Measurements from ENCODE around the gene GLB1L. TPM values are rescaled to one million over a fixed set of nuclear protein-coding genes. Genes with fewer than 3 reads are reported as not detected.
A peak's percentile ranks its signal among the peaks of the same experiment; 100 is the strongest.

The GLB1L gene
- total RNA-seq, 4 donors from 2014 or later, result 5.9 to 9.7 (median 6.6) TPM

GRCh38 chr2:219291910-219292490, 46.8 kb upstream of the GLB1L start:
- H3K4me3 ChIP-seq, result no peak overlapping the region
- no peaks in the 10 kb centered on the region for H3K27me3 ChIP-seq
- no peaks in the 10 kb centered on the region for H3K36me3 ChIP-seq
- H3K4me1 ChIP-seq, result peaks cover 0 to 31% (median 4%) of the 10 kb centered on the region in 3 donors
- 86 to 100% methylated on average over 2 of the region's 4 CpGs for WGBS, 2 donors (ENCODE audit: low coverage in 1 of 2)
- no peaks in the 10 kb centered on the region for H3K9me3 ChIP-seq
- no peak for ATAC-seq
- no peak overlapping the region for H3K27ac ChIP-seq
- TF ChIP-seq POLR2A (IDR thresholded peaks at IDR 0.05), result no peak
- TF ChIP-seq, protein P1, sequence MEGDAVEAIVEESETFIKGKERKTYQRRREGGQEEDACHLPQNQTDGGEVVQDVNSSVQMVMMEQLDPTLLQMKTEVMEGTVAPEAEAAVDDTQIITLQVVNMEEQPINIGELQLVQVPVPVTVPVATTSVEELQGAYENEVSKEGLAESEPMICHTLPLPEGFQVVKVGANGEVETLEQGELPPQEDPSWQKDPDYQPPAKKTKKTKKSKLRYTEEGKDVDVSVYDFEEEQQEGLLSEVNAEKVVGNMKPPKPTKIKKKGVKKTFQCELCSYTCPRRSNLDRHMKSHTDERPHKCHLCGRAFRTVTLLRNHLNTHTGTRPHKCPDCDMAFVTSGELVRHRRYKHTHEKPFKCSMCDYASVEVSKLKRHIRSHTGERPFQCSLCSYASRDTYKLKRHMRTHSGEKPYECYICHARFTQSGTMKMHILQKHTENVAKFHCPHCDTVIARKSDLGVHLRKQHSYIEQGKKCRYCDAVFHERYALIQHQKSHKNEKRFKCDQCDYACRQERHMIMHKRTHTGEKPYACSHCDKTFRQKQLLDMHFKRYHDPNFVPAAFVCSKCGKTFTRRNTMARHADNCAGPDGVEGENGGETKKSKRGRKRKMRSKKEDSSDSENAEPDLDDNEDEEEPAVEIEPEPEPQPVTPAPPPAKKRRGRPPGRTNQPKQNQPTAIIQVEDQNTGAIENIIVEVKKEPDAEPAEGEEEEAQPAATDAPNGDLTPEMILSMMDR (IDR thresholded peaks at IDR 0.05), result no peak
- no peak for TF ChIP-seq POLR2AphosphoS5 (IDR thresholded peaks at IDR 0.05)
- no peak for TF ChIP-seq EP300 (IDR thresholded peaks at IDR 0.05)

DNA sequence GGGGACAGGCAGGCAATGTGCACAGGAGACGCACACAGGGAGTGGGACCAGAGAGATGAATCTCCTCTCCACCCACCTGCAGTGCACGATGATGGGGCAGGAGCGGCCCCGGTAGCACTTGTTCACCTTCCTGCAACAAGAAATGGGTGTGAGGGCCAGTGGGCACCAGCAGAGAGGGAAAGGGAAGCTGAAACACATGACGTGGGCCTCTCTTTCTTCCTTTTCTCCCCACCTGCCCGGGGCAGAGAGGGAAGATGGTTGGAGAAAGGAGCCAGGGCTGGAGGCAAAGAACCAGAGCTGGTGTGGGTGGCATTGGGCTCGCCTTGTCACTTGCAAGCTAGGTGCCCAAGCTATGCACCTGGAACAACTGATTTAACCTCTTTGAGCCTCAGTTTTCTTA, 46.1 kb upstream of the GLB1L start:
- H3K27me3 ChIP-seq, result no peaks in the 10 kb centered on the region
- no peaks in the 10 kb centered on the region for H3K9me3 ChIP-seq
- peaks cover 0 to 5% of the 10 kb centered on the region in 2 donors for H3K36me3 ChIP-seq
- H3K4me1 ChIP-seq, result peaks cover 0 to 37% (median 4%) of the 10 kb centered on the region in 3 donors
- no peak overlapping the region for H3K4me3 ChIP-seq
- no peak for ATAC-seq
- TF ChIP-seq POLR2AphosphoS5 (IDR thresholded peaks at IDR 0.05), result no peak
- no peak for TF ChIP-seq EP300 (IDR thresholded peaks at IDR 0.05)
- TF ChIP-seq, protein P1 (IDR thresholded peaks at IDR 0.05), result no peak
- TF ChIP-seq POLR2A (IDR thresholded peaks at IDR 0.05), result no peak
- peak overlapping the region in 1 of 4 donors; percentile 76 for H3K27ac ChIP-seq
- WGBS, 2 donors (ENCODE audit: low coverage in 1 of 2), result 60% methylated on average over 1 of the region's 7 CpGs; no CpG with 5 or more reads in 1 of the 2 donors

- Histone ChIP-seq H3K27me3 (no peaks in the 10 kb centered on the region), H3K4me3 (no peak overlapping the region), H3K9me3 (no peaks in the 10 kb centered on the region), H3K36me3 (peaks cover 0 to 13% of the 10 kb centered on the region in 2 donors), H3K27ac (peak overlapping the region in 3 of 4 donors; percentile 72 to 85 (median 76)), H3K4me1 (peaks cover 0 to 45% (median 6%) of the 10 kb centered on the region in 3 donors)
- WGBS, 2 donors (ENCODE audit: low coverage in 1 of 2), result 79% methylated on average over 5 of the region's 16 CpGs; no CpG with 5 or more reads in 1 of the 2 donors
- TF ChIP-seq POLR2A (IDR thresholded peaks at IDR 0.05), result no peak
- TF ChIP-seq POLR2AphosphoS5 (IDR thresholded peaks at IDR 0.05), result no peak
- no peak for TF ChIP-seq EP300 (IDR thresholded peaks at IDR 0.05)
- TF ChIP-seq, protein P1 (IDR thresholded peaks at IDR 0.05), result no peak
- no peak for ATAC-seq
Observed at GRCh38 chr2:219290381-219291171, 45.3 kb upstream of the GLB1L start.

DNA sequence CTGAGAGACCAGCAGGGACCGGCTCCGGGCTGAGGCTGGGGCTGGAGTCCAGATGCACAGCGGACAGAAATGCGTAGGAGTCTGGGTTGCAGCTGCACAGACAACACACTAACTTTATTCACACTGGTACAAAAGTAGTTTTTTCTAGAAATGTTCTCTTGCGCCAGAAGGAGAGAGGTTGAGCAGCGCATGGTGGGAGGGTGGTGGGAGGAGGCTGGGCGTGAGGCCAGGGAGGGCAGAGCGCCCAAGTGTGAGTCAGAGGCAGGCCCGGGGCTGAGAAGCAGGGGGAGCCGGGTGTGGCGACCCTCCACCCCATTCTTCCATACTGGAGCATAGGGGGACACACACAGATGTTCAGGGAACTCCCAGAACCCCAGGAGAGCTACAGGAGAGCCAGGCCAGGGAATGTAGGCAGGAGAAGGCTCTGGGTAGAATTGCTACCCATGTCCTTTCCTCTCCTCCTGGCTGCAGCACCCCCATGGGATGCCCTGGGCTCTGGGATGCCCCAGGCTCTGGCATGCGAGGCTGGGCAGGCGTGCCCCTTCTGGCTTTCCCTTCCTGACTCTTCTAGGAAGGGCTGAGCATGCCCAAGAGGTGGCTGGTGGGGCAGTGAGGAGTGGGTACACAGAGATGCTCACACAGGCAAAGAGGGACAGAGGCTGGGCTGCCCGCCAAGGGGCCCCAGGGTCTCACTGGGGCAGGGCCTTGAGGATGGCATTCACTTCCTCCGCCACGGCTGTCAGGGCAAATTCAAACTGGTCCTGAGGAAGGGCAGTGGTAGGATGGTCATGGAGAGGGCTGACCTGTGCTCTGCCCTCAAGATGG, 44.5 kb upstream of the GLB1L start:
- Histone ChIP-seq H3K36me3 (peaks cover 0 to 22% of the 10 kb centered on the region in 2 donors), H3K4me3 (no peak overlapping the region), H3K27ac (peak overlapping the region in 3 of 4 donors; percentile 72 to 85 (median 76)), H3K4me1 (peaks cover 0 to 47% (median 6%) of the 10 kb centered on the region in 3 donors), H3K9me3 (no peaks in the 10 kb centered on the region), H3K27me3 (no peaks in the 10 kb centered on the region)
- WGBS, 2 donors (ENCODE audit: low coverage in 1 of 2), result 19% methylated on average over 6 of the region's 16 CpGs; no CpG with 5 or more reads in 1 of the 2 donors
- TF ChIP-seq, protein P1 (IDR thresholded peaks at IDR 0.05), result no peak
- TF ChIP-seq POLR2AphosphoS5 (IDR thresholded peaks at IDR 0.05), result peak; percentile 75
- ATAC-seq, result peak; percentile 76

Measured in gastroesophageal sphincter (tissue), 4 donors.